ENCODE data around the gene DLGAP1. TPM values are rescaled to one million over a fixed set of nuclear protein-coding genes. Genes with fewer than 3 reads are reported as not detected.

DLGAP1 gene
- total RNA-seq (2022; extraction: Qiagen RNA extraction), result 0.01 to 0.06 TPM in 2 of 5 replicates, not detected in the others

DNA sequence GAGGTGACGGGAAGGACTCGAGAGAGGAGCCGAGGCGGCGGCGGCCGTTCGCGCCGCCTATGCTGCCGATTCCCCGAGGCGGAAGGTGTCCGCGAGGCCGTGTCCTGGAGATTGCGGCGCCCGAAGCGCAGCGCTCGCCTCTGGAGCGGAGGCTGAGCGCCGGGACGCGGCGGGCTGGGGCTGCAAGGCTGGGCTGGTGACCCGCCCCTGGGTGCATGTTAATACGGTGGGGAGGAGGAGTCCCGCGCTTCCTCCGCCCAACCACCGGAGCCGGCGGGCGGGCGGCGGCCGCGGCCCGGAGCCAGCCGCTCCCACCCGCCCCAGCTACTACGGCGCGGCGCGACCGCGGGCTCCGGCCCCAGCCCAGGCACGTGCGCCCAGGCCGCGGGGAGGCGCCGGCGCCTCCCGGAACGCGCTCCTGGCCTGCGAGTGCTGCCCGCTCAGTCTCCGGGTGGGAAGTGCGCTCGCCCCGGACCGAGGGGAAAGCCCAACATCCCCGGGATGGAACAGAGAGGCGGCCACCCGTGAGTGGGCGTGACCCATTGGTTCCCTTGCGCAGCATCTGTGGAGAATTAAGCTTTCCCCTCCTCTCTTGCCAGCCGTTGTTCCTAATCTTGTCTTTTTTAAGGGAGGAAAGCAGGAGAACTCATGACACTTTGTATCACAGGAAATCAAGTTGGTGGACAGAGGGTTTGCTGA, at the start of gene DLGAP1:
Gene DLGAP1 (minus strand): TSS at position 195 of the 699 bp plus-strand sequence.

GRCh38 chr18:3450012-3450798, 1004.9 kb downstream of the DLGAP1 start, which contains the start of gene TGIF1:
Gene TGIF1 (plus strand): TSS chr18:3450172. CDS start chr18:3450490, 318 bp downstream.

Data from A549 treated with AZD2906 at 1 μM for 4 hours (cell line).